ENCODE results near the gene ALDH1L2.

- no peak for TF ChIP-seq POLR2A (IDR thresholded peaks at IDR 0.05)
- TF ChIP-seq, protein P1, sequence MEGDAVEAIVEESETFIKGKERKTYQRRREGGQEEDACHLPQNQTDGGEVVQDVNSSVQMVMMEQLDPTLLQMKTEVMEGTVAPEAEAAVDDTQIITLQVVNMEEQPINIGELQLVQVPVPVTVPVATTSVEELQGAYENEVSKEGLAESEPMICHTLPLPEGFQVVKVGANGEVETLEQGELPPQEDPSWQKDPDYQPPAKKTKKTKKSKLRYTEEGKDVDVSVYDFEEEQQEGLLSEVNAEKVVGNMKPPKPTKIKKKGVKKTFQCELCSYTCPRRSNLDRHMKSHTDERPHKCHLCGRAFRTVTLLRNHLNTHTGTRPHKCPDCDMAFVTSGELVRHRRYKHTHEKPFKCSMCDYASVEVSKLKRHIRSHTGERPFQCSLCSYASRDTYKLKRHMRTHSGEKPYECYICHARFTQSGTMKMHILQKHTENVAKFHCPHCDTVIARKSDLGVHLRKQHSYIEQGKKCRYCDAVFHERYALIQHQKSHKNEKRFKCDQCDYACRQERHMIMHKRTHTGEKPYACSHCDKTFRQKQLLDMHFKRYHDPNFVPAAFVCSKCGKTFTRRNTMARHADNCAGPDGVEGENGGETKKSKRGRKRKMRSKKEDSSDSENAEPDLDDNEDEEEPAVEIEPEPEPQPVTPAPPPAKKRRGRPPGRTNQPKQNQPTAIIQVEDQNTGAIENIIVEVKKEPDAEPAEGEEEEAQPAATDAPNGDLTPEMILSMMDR (IDR thresholded peaks at IDR 0.05), result no peak
These were observed 58.4 kb downstream of the ALDH1L2 start for GRCh38 chr12:105025890-105026289.
